Measurements from ENCODE around the gene ACP3. TPM values are rescaled to one million over a fixed set of nuclear protein-coding genes. Genes with fewer than 3 reads are reported as not detected.

The ACP3 gene
- total and polyA plus RNA-seq, 9 of the 15 experiments (the other 6 are each of a cell fraction or from before 2014, with no cell fraction given) = 0.08 to 1.1 (median 0.21) TPM

DNA sequence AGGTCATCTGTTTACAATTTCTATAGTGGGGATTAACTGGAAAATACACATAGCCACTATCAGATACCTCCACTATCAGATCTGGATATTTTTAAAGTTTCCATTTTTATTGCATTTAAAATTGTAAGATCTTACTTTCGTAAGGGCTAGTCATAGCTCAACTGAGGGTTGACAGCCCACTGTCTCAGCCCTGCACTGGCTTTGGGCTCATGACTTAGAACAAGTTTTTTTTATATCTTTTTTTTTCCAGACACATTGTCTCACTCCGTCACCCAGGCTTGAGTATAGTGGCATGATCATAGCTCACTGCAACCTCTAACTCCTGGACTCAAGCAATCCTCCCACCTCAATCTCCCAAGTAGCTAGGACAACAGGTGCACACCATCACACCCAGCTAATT, 51.3 kb downstream of the ACP3 start:
- Histone ChIP-seq H3K27me3 (ENCODE audit: control insufficient read depth in 2 of 2, insufficient read depth in 2 of 2, low read length in 2 of 2) (no peaks in the 10 kb centered on the region), H3K9me3 (replicated peaks; ENCODE audit: control insufficient read depth, insufficient read depth, low read depth, low read length) (no peaks in the 10 kb centered on the region), H3K79me2 (ENCODE audit: control insufficient read depth, insufficient read depth, low read length) (no peaks in the 10 kb centered on the region), H3K36me3 (ENCODE audit: control insufficient read depth, insufficient read depth, low read length) (no peaks in the 10 kb centered on the region), H3K4me2 (ENCODE audit: insufficient read depth, low read length) (no peak overlapping the region), H3K9me1 (ENCODE audit: control insufficient read depth, insufficient read depth, low read length) (no peaks in the 10 kb centered on the region), H4K20me1 (replicated peaks; ENCODE audit: control insufficient read depth, insufficient read depth, low read length) (no peaks in the 10 kb centered on the region), H3K4me3 (no peak overlapping the region), H3K9ac (ENCODE audit: insufficient read depth in 1 of 2, low read depth in 2 of 2, low read length in 2 of 2) (no peak overlapping the region), H3K4me1 (replicated peaks in 1 of 2; ENCODE audit: control insufficient read depth in 2 of 2, insufficient read depth in 2 of 2, low read length in 2 of 2) (no peaks in the 10 kb centered on the region), H3K27ac (ENCODE audit: extremely low read depth, low read depth, low read length) (no peak overlapping the region), H2AFZ (ENCODE audit: low read depth, low read length) (no peak overlapping the region)
- POLR2A ChIA-PET = no interaction called here
- WGBS (ENCODE audit: insufficient coverage, low coverage, missing lambda C conversion rate) = 6% methylated on average over 2 of the region's 2 CpGs
- intact Hi-C loops (cut with micrococcal nuclease) = no loop called here
- in situ Hi-C loops (cut with MboI) = no loop called here
- DNase-seq (ENCODE audit: extremely low read depth in 1 of 4, low spot score in 3 of 4) (no peak), ATAC-seq (no peak), FAIRE-seq (no peak)
- no TSS peak for BruUV-seq (replicated peaks)
- CTCF ChIA-PET (ENCODE audit: low intra/inter-chr PET ratio) = no interaction called here
- TF ChIP-seq, protein P1, sequence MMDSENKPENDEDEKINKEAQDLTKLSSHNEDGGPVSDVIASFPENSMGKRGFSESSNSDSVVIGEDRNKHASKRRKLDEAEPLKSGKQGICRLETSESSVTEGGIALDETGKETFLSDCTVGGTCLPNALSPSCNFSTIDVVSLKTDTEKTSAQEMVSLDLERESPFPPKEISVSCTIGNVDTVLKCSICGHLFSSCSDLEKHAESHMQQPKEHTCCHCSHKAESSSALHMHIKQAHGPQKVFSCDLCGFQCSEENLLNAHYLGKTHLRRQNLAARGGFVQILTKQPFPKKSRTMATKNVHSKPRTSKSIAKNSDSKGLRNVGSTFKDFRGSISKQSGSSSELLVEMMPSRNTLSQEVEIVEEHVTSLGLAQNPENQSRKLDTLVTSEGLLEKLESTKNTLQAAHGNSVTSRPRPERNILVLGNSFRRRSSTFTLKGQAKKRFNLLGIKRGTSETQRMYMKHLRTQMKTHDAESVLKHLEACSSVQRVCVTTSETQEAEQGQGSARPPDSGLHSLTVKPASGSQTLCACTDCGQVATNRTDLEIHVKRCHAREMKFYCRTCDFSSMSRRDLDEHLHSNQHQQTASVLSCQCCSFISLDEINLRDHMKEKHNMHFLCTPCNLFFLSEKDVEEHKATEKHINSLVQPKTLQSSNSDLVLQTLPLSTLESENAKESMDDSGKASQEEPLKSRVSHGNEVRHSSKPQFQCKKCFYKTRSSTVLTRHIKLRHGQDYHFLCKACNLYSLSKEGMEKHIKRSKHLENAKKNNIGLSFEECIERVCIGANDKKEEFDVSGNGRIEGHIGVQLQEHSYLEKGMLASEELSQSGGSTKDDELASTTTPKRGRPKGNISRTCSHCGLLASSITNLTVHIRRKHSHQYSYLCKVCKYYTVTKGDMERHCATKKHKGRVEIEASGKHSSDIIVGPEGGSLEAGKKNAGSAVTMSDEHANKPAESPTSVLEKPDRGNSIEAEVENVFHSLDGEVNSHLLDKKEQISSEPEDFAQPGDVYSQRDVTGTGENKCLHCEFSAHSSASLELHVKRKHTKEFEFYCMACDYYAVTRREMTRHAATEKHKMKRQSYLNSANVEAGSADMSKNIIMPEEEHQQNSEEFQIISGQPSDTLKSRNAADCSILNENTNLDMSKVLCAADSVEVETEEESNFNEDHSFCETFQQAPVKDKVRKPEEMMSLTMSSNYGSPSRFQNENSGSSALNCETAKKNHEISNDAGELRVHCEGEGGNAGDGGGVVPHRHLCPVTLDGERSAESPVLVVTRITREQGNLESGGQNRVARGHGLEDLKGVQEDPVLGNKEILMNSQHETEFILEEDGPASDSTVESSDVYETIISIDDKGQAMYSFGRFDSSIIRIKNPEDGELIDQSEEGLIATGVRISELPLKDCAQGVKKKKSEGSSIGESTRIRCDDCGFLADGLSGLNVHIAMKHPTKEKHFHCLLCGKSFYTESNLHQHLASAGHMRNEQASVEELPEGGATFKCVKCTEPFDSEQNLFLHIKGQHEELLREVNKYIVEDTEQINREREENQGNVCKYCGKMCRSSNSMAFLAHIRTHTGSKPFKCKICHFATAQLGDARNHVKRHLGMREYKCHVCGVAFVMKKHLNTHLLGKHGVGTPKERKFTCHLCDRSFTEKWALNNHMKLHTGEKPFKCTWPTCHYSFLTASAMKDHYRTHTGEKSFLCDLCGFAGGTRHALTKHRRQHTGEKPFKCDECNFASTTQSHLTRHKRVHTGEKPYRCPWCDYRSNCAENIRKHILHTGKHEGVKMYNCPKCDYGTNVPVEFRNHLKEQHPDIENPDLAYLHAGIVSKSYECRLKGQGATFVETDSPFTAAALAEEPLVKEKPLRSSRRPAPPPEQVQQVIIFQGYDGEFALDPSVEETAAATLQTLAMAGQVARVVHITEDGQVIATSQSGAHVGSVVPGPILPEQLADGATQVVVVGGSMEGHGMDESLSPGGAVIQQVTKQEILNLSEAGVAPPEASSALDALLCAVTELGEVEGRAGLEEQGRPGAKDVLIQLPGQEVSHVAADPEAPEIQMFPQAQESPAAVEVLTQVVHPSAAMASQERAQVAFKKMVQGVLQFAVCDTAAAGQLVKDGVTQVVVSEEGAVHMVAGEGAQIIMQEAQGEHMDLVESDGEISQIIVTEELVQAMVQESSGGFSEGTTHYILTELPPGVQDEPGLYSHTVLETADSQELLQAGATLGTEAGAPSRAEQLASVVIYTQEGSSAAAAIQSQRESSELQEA (IDR thresholded peaks at IDR 0.05; ENCODE audit: low read depth) = no peak
- TF ChIP-seq MBD2 (IDR thresholded peaks at IDR 0.05; ENCODE audit: borderline replicate concordance, low read depth) (no peak), AFF1 (IDR thresholded peaks at IDR 0.05; ENCODE audit: low read depth in 1 of 2, partially characterized antibody in 2 of 2) (no peak), ZNF507 (tag; conservative IDR thresholded peaks at IDR 0.05) (no peak), ZZZ3 (IDR thresholded peaks at IDR 0.05) (no peak), ZNF695 (CRISPR knock-in tag; IDR thresholded peaks at IDR 0.05) (no peak), POLR3A (IDR thresholded peaks at IDR 0.05; ENCODE audit: borderline replicate concordance, extremely low read depth, insufficient read depth, insufficient read length) (no peak), SETDB1 (IDR thresholded peaks at IDR 0.05; ENCODE audit: low read length) (no peak), XRCC4 (IDR thresholded peaks at IDR 0.05; ENCODE audit: extremely low read depth, insufficient read depth, insufficient read length) (no peak), FOXK1 (CRISPR knock-in tag; IDR thresholded peaks at IDR 0.05; ENCODE audit: borderline replicate concordance) (no peak), ZFPM2 (CRISPR knock-in tag; IDR thresholded peaks at IDR 0.05) (no peak)

Measured in K562 (cell line).